Left ventricle myocardium superior (tissue), 1 donor: ENCODE results near the gene MROH2B. TPM values are rescaled to one million over a fixed set of nuclear protein-coding genes. Genes with fewer than 3 reads are reported as not detected.

Experiments used
- ATAC-seq: fragments of 200-7000 bp; cut with Tn5 transposase; one replicate; pipeline ENCODE4 v1.9.1; 2020; ENCODE audit warnings: mild to moderate bottlenecking, moderate library complexity
- DNase-seq: peaks from one replicate; pipeline ENCODE4 v3.0.0-alpha.2; 2020
- intact Hi-C: fragments of 100-400 bp; cut with micrococcal nuclease; formaldehyde crosslinking; loops from one replicate; pipeline ENCODE4 v1.11.0; 2022
- long read RNA-seq: library from polyadenylated mRNA; unstranded; transcript quantifications from one replicate; pipeline ENCODE4 v2.0.0, GENCODE V29; 2021
- total RNA-seq: library from RNA; stranded (reverse); fragmentation: NEBNext Ultra II Directional; extraction: Animal tissue kit (Norgen Biotek cat#: 25700); gene quantifications from one replicate; pipeline ENCODE4 v1.2.1, GENCODE V29; 2021
- donor health status: DM: no; HTN: yes; CAD: no; lungs with severe emphysema.

Gene MROH2B
- total RNA-seq = not detected
- long read RNA-seq = 0 reads

- DNase-seq = no peak
- no peak for ATAC-seq
- intact Hi-C loops = no loop called here
Measured at GRCh38 chr5:41071242-41071641, at the start of gene MROH2B. Gene MROH2B (minus strand): TSS chr5:41071342. CDS start chr5:41070852, 490 bp downstream.

- no peak for DNase-seq
- intact Hi-C loops = no loop called here
- no peak for ATAC-seq
Measured at GRCh38 chr5:41120600-41120999, 49.5 kb upstream of the MROH2B start.

DNA sequence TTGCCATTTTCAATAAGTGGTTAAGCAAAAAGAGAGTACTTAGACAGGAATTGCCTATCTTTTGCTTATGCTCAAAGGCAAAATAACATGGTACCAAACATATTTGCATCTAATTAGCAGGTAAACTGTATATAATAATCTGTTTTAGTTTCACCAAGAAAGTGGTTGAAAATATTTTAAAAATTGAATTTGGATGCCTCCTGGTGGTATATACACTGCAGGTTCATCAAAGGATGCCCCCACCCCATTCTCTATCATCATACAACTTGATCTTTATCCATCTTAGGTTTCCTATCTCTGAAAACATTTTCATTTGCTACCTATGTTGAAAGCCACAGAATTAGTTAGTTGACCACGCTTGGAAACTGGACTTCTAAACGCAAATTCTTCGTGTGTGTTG lies 47.0 kb upstream of the MROH2B start:
- ATAC-seq = no peak
- intact Hi-C loops = no loop called here
- DNase-seq = no peak

DNA sequence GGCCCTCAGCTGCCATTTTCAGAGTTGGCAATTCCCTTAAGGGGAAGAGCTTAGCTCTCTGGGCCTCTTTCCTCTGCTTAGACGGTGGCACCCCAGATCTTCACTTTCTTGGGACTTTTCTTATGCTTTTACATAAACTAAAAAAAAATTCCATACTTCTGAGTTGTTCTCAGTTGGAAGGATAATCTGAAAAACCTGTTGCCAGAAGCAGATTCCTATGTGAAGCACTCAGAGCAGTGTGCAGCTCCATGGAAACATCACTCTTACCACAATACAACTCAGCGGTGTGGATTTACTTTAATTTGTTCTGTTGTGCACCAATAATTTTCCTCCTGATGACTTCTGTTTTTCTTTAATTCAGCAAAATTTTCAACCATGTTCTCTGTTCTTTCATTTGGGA lies 44.1 kb upstream of the MROH2B start:
- intact Hi-C loops = no loop called here
- ATAC-seq = no peak

GRCh38 chr5:41112486-41113455 lies 41.6 kb upstream of the MROH2B start:
- DNase-seq (no peak), ATAC-seq (peak; percentile 66)
- intact Hi-C loops = no loop called here

More for the DNA sequence above, 44.1 kb upstream of the MROH2B start:
- DNase-seq = no peak

- ATAC-seq = no peak
- intact Hi-C loops = no loop called here
- DNase-seq = no peak
Measured at GRCh38 chr5:41109186-41109585, 38.0 kb upstream of the MROH2B start.

GRCh38 chr5:41102341-41102740 lies 31.2 kb upstream of the MROH2B start:
- intact Hi-C loops = no loop called here
- ATAC-seq (no peak), DNase-seq (no peak)

GRCh38 chr5:41097642-41098041 lies 26.5 kb upstream of the MROH2B start:
- DNase-seq (no peak), ATAC-seq (peak; percentile 60)
- intact Hi-C loops = no loop called here

- ATAC-seq = peak; percentile 37
- no peak for DNase-seq
- intact Hi-C loops = no loop called here
Measured at GRCh38 chr5:41095324-41096101, 24.4 kb upstream of the MROH2B start.

DNA sequence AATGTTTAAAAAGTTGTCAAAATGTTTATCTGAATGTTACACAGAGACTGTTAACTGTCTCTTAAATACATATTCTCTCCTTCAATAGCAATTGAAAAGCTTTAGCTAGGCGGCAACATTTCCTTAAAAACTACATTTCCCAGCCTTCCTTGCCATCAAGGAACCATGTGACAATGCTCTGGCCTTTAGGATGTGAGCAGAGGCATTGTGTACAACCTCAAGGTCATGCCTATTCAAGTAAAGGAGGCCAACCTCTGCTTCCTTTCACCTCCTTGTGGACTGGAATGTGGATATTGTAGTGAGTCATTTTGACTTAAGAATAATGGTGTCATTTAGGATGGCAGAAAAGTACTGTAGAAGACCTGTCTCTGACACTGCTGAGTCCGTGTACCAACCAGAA lies 23.7 kb upstream of the MROH2B start:
- intact Hi-C loops = no loop called here
- DNase-seq (no peak), ATAC-seq (peak; percentile 15)

DNA sequence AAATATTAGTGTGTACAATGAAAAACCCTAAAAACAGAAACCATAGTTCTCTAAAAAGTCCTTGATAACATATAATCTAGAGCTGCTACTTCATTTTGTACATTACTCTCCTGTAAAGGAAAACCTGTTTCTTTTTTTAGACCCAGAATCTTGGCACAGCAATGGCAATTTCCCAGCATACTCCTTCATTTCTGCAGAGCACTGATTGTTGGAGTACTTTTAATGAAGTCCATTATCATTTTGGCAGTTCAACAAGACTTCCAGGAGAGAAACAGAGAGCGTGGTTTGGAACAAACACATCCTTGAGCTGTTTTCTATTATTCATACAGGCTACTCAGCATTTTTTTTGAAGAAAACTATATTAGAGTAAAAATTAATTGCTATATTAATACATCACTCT lies 22.7 kb upstream of the MROH2B start:
- intact Hi-C loops = no loop called here
- no peak for DNase-seq
- ATAC-seq = peak; percentile 73

- DNase-seq (no peak), ATAC-seq (peak; percentile 61)
- intact Hi-C loops = no loop called here
Measured at GRCh38 chr5:41087461-41087860, 16.3 kb upstream of the MROH2B start.

DNA sequence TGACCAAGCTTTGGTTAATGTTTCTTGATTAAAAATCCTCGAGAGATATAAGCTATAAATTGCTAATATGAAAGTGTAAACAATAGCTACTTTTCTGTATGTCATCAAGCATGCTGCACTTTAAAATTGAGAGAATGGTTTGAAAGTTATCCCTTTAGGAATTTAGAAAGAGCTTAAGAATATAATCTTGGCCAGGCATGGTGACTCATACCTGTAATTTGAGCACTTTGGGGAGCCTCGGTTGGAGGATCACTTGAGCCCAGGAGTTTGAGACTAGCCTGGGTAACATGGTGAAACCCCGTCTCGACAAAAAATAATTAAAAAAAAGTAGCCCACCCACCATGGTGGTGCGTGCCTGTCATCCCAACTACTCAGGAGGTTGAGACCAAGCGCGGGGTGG lies 12.2 kb upstream of the MROH2B start:
- intact Hi-C loops = no loop called here
- ATAC-seq (no peak), DNase-seq (no peak)

DNA sequence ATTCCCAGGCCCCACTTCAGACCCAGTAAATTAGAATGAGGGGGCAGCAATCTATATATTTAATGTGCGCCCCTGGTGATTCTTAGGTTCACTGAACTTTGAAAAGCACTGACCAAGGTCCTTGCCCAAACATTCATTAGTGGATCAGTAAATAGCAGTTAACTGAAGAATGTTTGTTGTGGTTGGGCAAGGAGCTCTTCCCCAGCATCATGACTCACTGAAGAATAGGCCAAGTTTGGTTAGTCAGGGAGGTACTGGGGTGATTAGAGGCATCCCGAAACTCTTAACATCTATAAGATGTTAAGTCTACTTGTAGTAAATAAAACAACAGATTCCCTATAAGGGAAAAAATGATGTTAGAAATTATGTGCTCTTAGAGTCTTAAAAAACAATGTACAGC lies 833 bp upstream of the MROH2B start:
- ATAC-seq = no peak
- intact Hi-C loops = no loop called here
- DNase-seq = no peak

GRCh38 chr5:41067714-41068568 lies 3.2 kb downstream of the MROH2B start:
- peak; percentile 92 for ATAC-seq
- DNase-seq = no peak
- intact Hi-C loops = no loop called here

GRCh38 chr5:41065691-41066335 lies 5.3 kb downstream of the MROH2B start:
- DNase-seq (no peak), ATAC-seq (peak; percentile 69)
- intact Hi-C loops = no loop called here

- intact Hi-C loops = no loop called here
- ATAC-seq (no peak), DNase-seq (no peak)
Measured at GRCh38 chr5:41057940-41058339, 13.2 kb downstream of the MROH2B start.

- intact Hi-C loops = no loop called here
- ATAC-seq = peak; percentile 23
- no peak for DNase-seq
Measured at GRCh38 chr5:41057231-41057630, 13.9 kb downstream of the MROH2B start.

- ATAC-seq (peak; percentile 55), DNase-seq (no peak)
- intact Hi-C loops = no loop called here
Measured at GRCh38 chr5:41048986-41049385, 22.2 kb downstream of the MROH2B start.
